Upper lobe of left lung (tissue), 4 donors: Measurements from ENCODE around the gene PTPRN2.

Experiments
- EP300 ChIP-seq, 4 donors: sonication (generic); formaldehyde crosslinking; IDR thresholded peaks; one replicate each; pipeline ENCODE4 v1.5.1; 2017; ENCODE audit warnings: antibody characterized with exemption in 4 of 4, control low read depth in 2 of 4
- POLR2A ChIP-seq, 4 donors: fragments of 450-650 bp; IDR thresholded peaks; one replicate each; pipeline ENCODE4 v1.5.1; 2016 to 2017; ENCODE audit warnings: antibody characterized with exemption in 4 of 4, mild to moderate bottlenecking in 2 of 4
- TF ChIP-seq, protein P1 (sequence below), 6 experiments: fragments of 450-650 bp in 4 of 6; fragments of 200-600 bp in 2 of 6; sonication (generic) in 2 of 6; IDR thresholded peaks; one replicate each; pipeline ENCODE4 v1.5.1; 2016 to 2019; ENCODE audit warnings: antibody characterized with exemption in 6 of 6

DNA sequence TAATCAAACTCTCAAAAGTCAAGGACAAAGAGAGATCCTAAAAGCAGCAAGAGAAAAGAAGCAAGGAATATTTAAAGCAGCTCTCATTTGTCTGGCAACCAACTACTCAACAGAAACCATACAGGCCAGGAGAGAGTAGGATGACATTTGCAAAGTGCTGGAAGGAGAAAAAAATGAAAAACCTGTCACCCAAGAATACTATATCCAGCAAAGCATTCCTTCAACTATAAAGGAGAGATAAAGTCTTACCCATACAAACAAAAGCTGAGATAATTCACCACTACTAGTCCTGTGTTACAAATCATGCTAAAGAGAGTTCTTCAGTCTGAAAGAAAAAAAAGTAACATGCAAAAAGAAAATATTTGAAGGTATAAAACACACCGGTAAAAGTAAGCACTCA lies 357.7 kb downstream of the PTPRN2 start:
- TF ChIP-seq EP300 (IDR thresholded peaks at IDR 0.05): no peak
- TF ChIP-seq, protein P1, sequence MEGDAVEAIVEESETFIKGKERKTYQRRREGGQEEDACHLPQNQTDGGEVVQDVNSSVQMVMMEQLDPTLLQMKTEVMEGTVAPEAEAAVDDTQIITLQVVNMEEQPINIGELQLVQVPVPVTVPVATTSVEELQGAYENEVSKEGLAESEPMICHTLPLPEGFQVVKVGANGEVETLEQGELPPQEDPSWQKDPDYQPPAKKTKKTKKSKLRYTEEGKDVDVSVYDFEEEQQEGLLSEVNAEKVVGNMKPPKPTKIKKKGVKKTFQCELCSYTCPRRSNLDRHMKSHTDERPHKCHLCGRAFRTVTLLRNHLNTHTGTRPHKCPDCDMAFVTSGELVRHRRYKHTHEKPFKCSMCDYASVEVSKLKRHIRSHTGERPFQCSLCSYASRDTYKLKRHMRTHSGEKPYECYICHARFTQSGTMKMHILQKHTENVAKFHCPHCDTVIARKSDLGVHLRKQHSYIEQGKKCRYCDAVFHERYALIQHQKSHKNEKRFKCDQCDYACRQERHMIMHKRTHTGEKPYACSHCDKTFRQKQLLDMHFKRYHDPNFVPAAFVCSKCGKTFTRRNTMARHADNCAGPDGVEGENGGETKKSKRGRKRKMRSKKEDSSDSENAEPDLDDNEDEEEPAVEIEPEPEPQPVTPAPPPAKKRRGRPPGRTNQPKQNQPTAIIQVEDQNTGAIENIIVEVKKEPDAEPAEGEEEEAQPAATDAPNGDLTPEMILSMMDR (IDR thresholded peaks at IDR 0.05): no peak
- no peak for TF ChIP-seq POLR2A (IDR thresholded peaks at IDR 0.05)
